Uterus (tissue), 2 donors: ENCODE measurements around the gene ZC2HC1B.

Experiments used
- POLR2A ChIP-seq, 2 donors: fragments of 450-650 bp; IDR thresholded peaks; one replicate each; pipeline ENCODE4 v1.6.1; 2016; ENCODE audit warnings: antibody characterized with exemption in 2 of 2, mild to moderate bottlenecking in 1 of 2, moderate library complexity in 1 of 2
- TF ChIP-seq, protein P1 (sequence below), 4 experiments: fragments of 200-600 bp in 2 of 4; fragments of 450-650 bp in 2 of 4; sonication (generic) in 2 of 4; IDR thresholded peaks; one replicate each; pipeline ENCODE4 v1.5.1; 2016 to 2019; ENCODE audit warnings: antibody characterized with exemption in 4 of 4, mild to moderate bottlenecking in 2 of 4, moderate library complexity in 1 of 4

- TF ChIP-seq, protein P1, sequence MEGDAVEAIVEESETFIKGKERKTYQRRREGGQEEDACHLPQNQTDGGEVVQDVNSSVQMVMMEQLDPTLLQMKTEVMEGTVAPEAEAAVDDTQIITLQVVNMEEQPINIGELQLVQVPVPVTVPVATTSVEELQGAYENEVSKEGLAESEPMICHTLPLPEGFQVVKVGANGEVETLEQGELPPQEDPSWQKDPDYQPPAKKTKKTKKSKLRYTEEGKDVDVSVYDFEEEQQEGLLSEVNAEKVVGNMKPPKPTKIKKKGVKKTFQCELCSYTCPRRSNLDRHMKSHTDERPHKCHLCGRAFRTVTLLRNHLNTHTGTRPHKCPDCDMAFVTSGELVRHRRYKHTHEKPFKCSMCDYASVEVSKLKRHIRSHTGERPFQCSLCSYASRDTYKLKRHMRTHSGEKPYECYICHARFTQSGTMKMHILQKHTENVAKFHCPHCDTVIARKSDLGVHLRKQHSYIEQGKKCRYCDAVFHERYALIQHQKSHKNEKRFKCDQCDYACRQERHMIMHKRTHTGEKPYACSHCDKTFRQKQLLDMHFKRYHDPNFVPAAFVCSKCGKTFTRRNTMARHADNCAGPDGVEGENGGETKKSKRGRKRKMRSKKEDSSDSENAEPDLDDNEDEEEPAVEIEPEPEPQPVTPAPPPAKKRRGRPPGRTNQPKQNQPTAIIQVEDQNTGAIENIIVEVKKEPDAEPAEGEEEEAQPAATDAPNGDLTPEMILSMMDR (IDR thresholded peaks at IDR 0.05): no peak
- TF ChIP-seq POLR2A (IDR thresholded peaks at IDR 0.05): no peak
Measured at GRCh38 chr6:143838395-143838794, 25.9 kb upstream of the ZC2HC1B start.
